Ovary (tissue), 9 donors: ENCODE results near the gene METTL13. TPM values are rescaled to one million over a fixed set of nuclear protein-coding genes. Genes with fewer than 3 reads are reported as not detected.
"Not testable (repeated sequence)": the region's sequence is repeated elsewhere in the genome, so short reads cannot be mapped to it uniquely, and the experiment has no call there.

Source experiments
- DNase-seq, 5 donors: peaks; one replicate each; pipeline ENCODE4 v3.0.0-alpha.2; 2019 to 2020
- H3K27ac ChIP-seq, 2 donors: fragments of 200-600 bp; one replicate each; pipeline versions ENCODE4 v1.5.1 to v1.8.0; 2019 to 2022
- H3K27me3 ChIP-seq: fragments of 200-600 bp; one replicate; pipeline ENCODE4 v1.8.0; 2022
- H3K36me3 ChIP-seq: fragments of 200-600 bp; sonication (generic); one replicate; pipeline ENCODE4 v1.5.1; 2019
- H3K4me1 ChIP-seq: one replicate; pipeline ENCODE4 v1.8.1; 2013; ENCODE audit warnings: mild to moderate bottlenecking, moderate library complexity; ENCODE audit not compliant: insufficient read depth
- H3K4me3 ChIP-seq: fragments of 200-600 bp; sonication (generic); one replicate; pipeline ENCODE4 v1.5.1; 2017
- H3K9me3 ChIP-seq, 2 donors: fragments of 200-600 bp in 1 of 2; sonication (generic) in 1 of 2; one replicate each; pipeline versions ENCODE4 v1.5.1 to v1.8.1; 2013 to 2019; ENCODE audit warnings: mild to moderate bottlenecking in 1 of 2, moderate library complexity in 1 of 2
- EP300 ChIP-seq: sonication (generic); formaldehyde crosslinking; IDR thresholded peaks from one replicate; pipeline ENCODE4 v1.6.1; 2017; ENCODE audit warnings: antibody characterized with exemption
- POLR2A ChIP-seq: fragments of 450-650 bp; IDR thresholded peaks from one replicate; pipeline ENCODE4 v1.6.1; 2017; ENCODE audit warnings: antibody characterized with exemption, mild to moderate bottlenecking, moderate library complexity
- WGBS, 3 donors: extraction: QIAGEN DNeasy Blood & Tissue Kit in 1 of 3; methylation state at CpG; one replicate each; pipeline versions ENCODE4 v1.1.5 to v1.1.7; 2013 to 2017; 5-methylcytosine and 5-hydroxymethylcytosine counted together
- intact Hi-C, 4 donors: fragments of 100-400 bp; cut with DNase I; formaldehyde crosslinking; loops; one replicate each; pipeline versions ENCODE4 v1.11.0 to v1.15.1; 2022 to 2023
- polyA plus RNA-seq, 2 donors: library from polyadenylated mRNA; stranded (reverse); fragments of 200-250 nt in 1 of 2; fragments of 350-450 nt in 1 of 2; fragmentation: Illumina TruSeq in 1 of 2; extraction: RNeasy Lipid Tissue Mini Kit (QIAGEN cat#74804) in 1 of 2; gene quantifications; one replicate each; pipeline ENCODE4 v1.2.3, GENCODE V29; 2013 to 2014
- total RNA-seq, 7 donors: library from RNA; depleted of rRNA in 2 of 7; stranded (reverse); fragments of >200 nt in 2 of 7; fragmentation: NEBNext Ultra II Directional in 3 of 7; extraction: Animal tissue kit (Norgen Biotek cat#: 25700) in 3 of 7; gene quantifications; one replicate each; pipeline versions ENCODE4 v1.1.0 to v1.2.4, GENCODE V29; 2016 to 2023
- TF ChIP-seq, protein P1 (sequence below), 3 donors: fragments of 450-650 bp in 2 of 3; fragments of 200-600 bp in 1 of 3; IDR thresholded peaks; one replicate each; pipeline versions ENCODE4 v1.5.1 to v1.8.0; 2016 to 2022; ENCODE audit warnings: antibody characterized with exemption in 3 of 3, mild to moderate bottlenecking in 1 of 3
- donor health status: DM: no; HTN: no; CAD: no; lungs with moderate emphysema.
- donor health status: DM: no; HTN: no; CAD: no.
- donor health status: Bipolar disorder and iron deficiency.
- donor health status: DM: yes; HTN: yes; CAD: no.
- donor health status: DM: no; HTN: no; CAD: no.
- donor health status: DM: yes; HTN: yes; CAD: no.

METTL13 gene
- total and polyA plus RNA-seq, 9 donors: 9.1 to 29.1 (median 19.1) TPM

DNA sequence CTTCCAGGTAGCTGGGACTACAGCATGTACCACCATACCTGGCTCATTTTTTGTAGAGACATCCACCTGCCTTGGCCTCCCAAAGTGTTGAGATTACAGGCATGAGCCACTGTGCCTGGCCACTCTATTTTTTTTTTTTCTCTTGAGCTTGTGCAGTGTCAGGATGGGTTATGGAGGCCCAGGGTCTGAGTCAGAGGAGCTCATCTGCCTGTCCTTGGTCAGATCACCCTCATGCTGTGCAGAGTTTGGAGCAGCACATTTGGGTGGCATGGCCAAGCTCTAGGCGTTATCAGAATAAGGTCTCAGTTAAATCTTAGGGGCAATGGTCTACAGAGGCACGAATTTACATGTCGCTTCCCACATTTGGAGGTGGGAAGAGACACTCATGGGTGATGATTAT lies 16.9 kb downstream of the METTL13 start:
- H3K4me1 ChIP-seq: no peaks in the 10 kb centered on the region
- DNase-seq: no peak
- H3K27me3 ChIP-seq: no peaks in the 10 kb centered on the region
- no peak overlapping the region for H3K27ac ChIP-seq
- intact Hi-C loops: no loop called here
- H3K36me3 ChIP-seq: no peaks in the 10 kb centered on the region
- WGBS, 3 donors: 84 to 91% (median 89%) methylated on average over 3 of the region's 3 CpGs
- H3K9me3 ChIP-seq: no peaks in the 10 kb centered on the region
- no peak overlapping the region for H3K4me3 ChIP-seq
- TF ChIP-seq EP300 (no peak), POLR2A (no peak)
- TF ChIP-seq, protein P1, sequence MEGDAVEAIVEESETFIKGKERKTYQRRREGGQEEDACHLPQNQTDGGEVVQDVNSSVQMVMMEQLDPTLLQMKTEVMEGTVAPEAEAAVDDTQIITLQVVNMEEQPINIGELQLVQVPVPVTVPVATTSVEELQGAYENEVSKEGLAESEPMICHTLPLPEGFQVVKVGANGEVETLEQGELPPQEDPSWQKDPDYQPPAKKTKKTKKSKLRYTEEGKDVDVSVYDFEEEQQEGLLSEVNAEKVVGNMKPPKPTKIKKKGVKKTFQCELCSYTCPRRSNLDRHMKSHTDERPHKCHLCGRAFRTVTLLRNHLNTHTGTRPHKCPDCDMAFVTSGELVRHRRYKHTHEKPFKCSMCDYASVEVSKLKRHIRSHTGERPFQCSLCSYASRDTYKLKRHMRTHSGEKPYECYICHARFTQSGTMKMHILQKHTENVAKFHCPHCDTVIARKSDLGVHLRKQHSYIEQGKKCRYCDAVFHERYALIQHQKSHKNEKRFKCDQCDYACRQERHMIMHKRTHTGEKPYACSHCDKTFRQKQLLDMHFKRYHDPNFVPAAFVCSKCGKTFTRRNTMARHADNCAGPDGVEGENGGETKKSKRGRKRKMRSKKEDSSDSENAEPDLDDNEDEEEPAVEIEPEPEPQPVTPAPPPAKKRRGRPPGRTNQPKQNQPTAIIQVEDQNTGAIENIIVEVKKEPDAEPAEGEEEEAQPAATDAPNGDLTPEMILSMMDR (IDR thresholded peaks at IDR 0.05): no peak

DNA sequence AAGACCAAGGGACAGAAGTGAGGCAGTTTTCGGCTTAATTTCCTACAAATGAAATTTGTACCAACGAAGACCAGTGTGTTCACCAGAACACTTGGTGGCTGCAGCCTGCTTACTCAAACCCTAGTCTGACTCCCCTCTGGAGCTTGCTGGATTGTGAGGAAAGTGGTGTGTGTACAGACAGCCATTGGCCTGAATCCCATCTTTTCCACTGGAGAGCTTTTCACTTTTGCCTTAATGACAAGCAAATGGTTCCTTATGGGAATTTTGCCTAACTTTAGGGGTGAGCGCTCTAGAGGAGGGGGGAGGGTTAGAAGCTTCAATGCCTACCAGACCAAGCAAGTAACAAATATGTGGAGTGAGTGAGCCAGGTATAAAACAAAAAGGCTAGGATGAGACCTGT lies 17.3 kb downstream of the METTL13 start:
- no peak for DNase-seq
- Histone ChIP-seq H3K36me3 (no peaks in the 10 kb centered on the region), H3K27ac (no peak overlapping the region), H3K4me1 (no peaks in the 10 kb centered on the region), H3K27me3 (no peaks in the 10 kb centered on the region), H3K9me3 (no peaks in the 10 kb centered on the region), H3K4me3 (no peak overlapping the region)
- WGBS, 3 donors: 90 to 95% (median 93%) methylated on average over 3 of the region's 3 CpGs
- intact Hi-C loops: no loop called here
- TF ChIP-seq POLR2A (no peak), EP300 (no peak)
- TF ChIP-seq, protein P1 (IDR thresholded peaks at IDR 0.05): no peak

DNA sequence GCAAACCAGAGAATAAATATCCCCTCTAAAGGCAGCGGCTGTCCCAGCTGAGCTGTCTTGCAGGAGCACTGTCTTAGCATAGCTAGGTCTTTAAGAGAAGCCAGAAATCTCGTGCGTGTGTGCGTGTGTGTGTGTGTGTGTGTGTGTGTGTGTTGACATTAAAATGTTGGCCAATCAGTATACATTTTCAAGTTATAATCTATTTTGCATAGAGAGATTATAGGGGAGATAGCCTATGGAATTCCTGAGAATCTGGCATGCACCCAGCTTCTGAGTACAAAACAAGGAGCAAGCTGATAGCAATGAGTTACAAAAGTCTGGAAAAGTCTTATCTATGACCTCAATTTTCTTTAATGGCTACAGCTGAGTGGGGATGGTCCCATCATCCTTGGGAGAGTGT lies 17.7 kb downstream of the METTL13 start:
- H3K36me3 ChIP-seq: no peaks in the 10 kb centered on the region
- intact Hi-C loops: no loop called here
- TF ChIP-seq EP300: no peak
- no peak for TF ChIP-seq POLR2A
- TF ChIP-seq, protein P1 (IDR thresholded peaks at IDR 0.05): no peak
- no peaks in the 10 kb centered on the region for H3K4me1 ChIP-seq
- H3K9me3 ChIP-seq: no peaks in the 10 kb centered on the region
- no peak overlapping the region for H3K4me3 ChIP-seq
- H3K27ac ChIP-seq: no peak overlapping the region
- no peaks in the 10 kb centered on the region for H3K27me3 ChIP-seq
- WGBS, 3 donors: 33 to 42% (median 38%) methylated on average over 4 of the region's 4 CpGs
- DNase-seq: no peak

DNA sequence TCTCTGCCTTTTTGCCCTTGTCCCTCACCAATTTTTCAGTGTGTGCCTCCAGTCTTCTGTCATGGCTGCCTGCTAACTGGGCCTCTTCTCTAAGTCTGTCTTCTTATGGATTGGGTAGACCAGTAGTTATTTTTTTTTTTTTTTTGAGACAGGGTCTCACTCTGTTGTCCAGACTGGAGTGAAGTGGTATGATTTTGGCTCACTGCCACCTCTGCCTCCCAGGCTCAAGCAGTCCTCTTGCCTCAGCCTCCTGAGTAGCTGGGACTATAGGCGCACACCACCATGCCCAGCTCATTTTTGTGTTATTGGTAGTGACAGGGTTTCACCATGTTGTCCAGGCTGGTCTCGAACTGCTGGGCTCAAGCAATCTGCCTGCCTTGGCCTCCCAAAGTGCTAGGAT lies 18.2 kb downstream of the METTL13 start:
- H3K4me3 ChIP-seq, H3K27me3 ChIP-seq, DNase-seq, H3K36me3 ChIP-seq, H3K9me3 ChIP-seq, H3K27ac ChIP-seq, H3K4me1 ChIP-seq: not testable (repeated sequence)
- WGBS, 3 donors: 95 to 99% (median 96%) methylated on average over 2 of the region's 2 CpGs
- intact Hi-C loops: loop anchor here in 3 of 4 donors (5.0 to 10.0 kb wide), 3 partner anchors 183 to 645 kb away; partner anchors contain the start of gene PIGC (in 1 of the 3)

DNA sequence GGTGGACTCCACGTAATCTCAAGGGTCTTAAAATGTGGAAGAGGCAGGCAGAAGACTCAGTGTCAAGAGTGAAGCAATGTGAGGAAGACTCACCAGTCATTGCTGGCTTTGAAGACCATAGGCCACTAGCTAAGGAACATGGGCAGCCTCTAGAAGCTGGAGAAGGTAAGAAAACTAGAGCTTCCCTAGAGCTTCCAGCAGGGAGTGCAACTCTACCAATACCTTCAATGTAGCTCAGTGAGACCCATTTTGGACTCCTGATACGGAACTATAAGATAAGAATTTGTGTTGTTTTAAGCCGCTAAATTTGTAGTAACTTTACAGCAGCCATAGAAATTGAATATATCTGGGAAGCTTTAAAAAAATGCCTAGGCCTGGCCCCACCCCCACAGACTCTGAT lies 18.9 kb downstream of the METTL13 start:
- H3K27ac ChIP-seq: no peak overlapping the region

More for the DNA sequence above, 18.9 kb downstream of the METTL13 start:
- 85 to 88% (median 86%) methylated on average over 3 of the region's 3 CpGs for WGBS, 3 donors
- TF ChIP-seq POLR2A (no peak), EP300 (no peak)
- TF ChIP-seq, protein P1 (IDR thresholded peaks at IDR 0.05): no peak
- intact Hi-C loops: loop anchor here in 3 of 4 donors (5.0 to 10.0 kb wide), 3 partner anchors 182 to 644 kb away; partner anchors contain the start of gene PIGC (in 1 of the 3)
- Histone ChIP-seq H3K36me3 (no peaks in the 10 kb centered on the region), H3K4me1 (no peaks in the 10 kb centered on the region), H3K9me3 (no peaks in the 10 kb centered on the region), H3K27me3 (no peaks in the 10 kb centered on the region), H3K4me3 (no peak overlapping the region)
- DNase-seq: no peak
